ENCODE measurements around the gene CALML5. TPM values are rescaled to one million over a fixed set of nuclear protein-coding genes. Genes with fewer than 3 reads are reported as not detected.

Gene CALML5
- polyA plus RNA-seq, 1 donor from 2014 or later, result not detected

DNA sequence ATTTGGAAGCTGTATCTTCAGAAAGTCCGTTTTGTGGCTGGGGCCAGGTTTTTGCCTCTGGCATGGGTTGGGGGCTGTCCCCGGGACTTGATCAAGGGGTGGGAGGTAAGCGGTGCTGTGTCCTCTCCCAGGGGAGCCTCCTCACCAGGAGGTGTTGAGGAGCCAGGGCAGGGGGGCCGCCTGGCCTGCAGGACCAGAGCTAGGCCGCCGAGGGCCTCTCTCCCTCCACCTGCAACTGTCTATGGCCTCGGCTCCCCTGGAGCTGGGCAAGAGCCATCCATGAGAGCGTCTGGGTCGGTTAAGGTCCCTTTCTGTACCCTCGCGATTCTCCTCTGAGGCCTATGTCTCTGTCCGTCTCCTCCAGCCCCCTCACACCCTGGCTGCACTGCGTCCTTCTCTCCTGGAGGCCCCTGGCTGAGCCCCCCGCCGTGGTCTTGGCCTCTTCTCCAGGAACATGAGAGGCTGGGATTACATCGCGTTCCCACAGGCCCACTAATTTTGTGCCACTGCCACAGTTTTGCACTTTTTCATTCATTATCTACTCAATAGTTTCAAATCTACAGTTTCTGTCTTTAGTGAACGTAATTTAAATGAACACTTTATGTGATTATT, 20.6 kb downstream of the CALML5 start:
- Histone ChIP-seq H4K20me1 (ENCODE audit: insufficient read depth) (no peaks in the 10 kb centered on the region), H3K79me2 (replicated peaks; ENCODE audit: insufficient read depth, low read length) (no peaks in the 10 kb centered on the region), H3K9me2 (ENCODE audit: insufficient read depth, low read length) (no peaks in the 10 kb centered on the region), H3F3A (ENCODE audit: insufficient read depth, low read length, poor library complexity, severe bottlenecking) (no peaks in the 10 kb centered on the region), H3K4me3 (ENCODE audit: low read length) (no peak overlapping the region), H3K9ac (ENCODE audit: low read length) (no peak overlapping the region), H3K27ac (ENCODE audit: low read length) (no peak overlapping the region), H3K27me3 (ENCODE audit: insufficient read depth, low read depth, low read length) (no peaks in the 10 kb centered on the region), H3K9me3 (ENCODE audit: low read length) (no peaks in the 10 kb centered on the region), H3K36me3 (ENCODE audit: insufficient read depth, low read length) (no peaks in the 10 kb centered on the region), H3K4me2 (ENCODE audit: low read length) (no peak overlapping the region), H2AFZ (ENCODE audit: low read depth, low read length) (no peak overlapping the region)
- TF ChIP-seq MXI1 (conservative IDR thresholded peaks at IDR 0.05; ENCODE audit: poor library complexity, severe bottlenecking) (no peak), EZH2 (IDR thresholded peaks at IDR 0.05; ENCODE audit: borderline replicate concordance, insufficient read depth, low read length, poor library complexity, severe bottlenecking) (no peak), SMC3 (conservative IDR thresholded peaks at IDR 0.05; ENCODE audit: poor library complexity) (no peak), RAD21 (conservative IDR thresholded peaks at IDR 0.05) (no peak), TAF1 (IDR thresholded peaks at IDR 0.05; ENCODE audit: low read depth) (no peak), POLR2AphosphoS5 (IDR thresholded peaks at IDR 0.05) (no peak), EP300 (conservative IDR thresholded peaks at IDR 0.05; ENCODE audit: poor library complexity, severe bottlenecking) (no peak)
- TF ChIP-seq, protein P1, sequence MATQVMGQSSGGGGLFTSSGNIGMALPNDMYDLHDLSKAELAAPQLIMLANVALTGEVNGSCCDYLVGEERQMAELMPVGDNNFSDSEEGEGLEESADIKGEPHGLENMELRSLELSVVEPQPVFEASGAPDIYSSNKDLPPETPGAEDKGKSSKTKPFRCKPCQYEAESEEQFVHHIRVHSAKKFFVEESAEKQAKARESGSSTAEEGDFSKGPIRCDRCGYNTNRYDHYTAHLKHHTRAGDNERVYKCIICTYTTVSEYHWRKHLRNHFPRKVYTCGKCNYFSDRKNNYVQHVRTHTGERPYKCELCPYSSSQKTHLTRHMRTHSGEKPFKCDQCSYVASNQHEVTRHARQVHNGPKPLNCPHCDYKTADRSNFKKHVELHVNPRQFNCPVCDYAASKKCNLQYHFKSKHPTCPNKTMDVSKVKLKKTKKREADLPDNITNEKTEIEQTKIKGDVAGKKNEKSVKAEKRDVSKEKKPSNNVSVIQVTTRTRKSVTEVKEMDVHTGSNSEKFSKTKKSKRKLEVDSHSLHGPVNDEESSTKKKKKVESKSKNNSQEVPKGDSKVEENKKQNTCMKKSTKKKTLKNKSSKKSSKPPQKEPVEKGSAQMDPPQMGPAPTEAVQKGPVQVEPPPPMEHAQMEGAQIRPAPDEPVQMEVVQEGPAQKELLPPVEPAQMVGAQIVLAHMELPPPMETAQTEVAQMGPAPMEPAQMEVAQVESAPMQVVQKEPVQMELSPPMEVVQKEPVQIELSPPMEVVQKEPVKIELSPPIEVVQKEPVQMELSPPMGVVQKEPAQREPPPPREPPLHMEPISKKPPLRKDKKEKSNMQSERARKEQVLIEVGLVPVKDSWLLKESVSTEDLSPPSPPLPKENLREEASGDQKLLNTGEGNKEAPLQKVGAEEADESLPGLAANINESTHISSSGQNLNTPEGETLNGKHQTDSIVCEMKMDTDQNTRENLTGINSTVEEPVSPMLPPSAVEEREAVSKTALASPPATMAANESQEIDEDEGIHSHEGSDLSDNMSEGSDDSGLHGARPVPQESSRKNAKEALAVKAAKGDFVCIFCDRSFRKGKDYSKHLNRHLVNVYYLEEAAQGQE (IDR thresholded peaks at IDR 0.05; ENCODE audit: borderline replicate concordance), result no peak
- TF ChIP-seq, protein P2, sequence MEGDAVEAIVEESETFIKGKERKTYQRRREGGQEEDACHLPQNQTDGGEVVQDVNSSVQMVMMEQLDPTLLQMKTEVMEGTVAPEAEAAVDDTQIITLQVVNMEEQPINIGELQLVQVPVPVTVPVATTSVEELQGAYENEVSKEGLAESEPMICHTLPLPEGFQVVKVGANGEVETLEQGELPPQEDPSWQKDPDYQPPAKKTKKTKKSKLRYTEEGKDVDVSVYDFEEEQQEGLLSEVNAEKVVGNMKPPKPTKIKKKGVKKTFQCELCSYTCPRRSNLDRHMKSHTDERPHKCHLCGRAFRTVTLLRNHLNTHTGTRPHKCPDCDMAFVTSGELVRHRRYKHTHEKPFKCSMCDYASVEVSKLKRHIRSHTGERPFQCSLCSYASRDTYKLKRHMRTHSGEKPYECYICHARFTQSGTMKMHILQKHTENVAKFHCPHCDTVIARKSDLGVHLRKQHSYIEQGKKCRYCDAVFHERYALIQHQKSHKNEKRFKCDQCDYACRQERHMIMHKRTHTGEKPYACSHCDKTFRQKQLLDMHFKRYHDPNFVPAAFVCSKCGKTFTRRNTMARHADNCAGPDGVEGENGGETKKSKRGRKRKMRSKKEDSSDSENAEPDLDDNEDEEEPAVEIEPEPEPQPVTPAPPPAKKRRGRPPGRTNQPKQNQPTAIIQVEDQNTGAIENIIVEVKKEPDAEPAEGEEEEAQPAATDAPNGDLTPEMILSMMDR (IDR thresholded peaks at IDR 0.05; ENCODE audit: poor library complexity, severe bottlenecking), result no peak

DNA sequence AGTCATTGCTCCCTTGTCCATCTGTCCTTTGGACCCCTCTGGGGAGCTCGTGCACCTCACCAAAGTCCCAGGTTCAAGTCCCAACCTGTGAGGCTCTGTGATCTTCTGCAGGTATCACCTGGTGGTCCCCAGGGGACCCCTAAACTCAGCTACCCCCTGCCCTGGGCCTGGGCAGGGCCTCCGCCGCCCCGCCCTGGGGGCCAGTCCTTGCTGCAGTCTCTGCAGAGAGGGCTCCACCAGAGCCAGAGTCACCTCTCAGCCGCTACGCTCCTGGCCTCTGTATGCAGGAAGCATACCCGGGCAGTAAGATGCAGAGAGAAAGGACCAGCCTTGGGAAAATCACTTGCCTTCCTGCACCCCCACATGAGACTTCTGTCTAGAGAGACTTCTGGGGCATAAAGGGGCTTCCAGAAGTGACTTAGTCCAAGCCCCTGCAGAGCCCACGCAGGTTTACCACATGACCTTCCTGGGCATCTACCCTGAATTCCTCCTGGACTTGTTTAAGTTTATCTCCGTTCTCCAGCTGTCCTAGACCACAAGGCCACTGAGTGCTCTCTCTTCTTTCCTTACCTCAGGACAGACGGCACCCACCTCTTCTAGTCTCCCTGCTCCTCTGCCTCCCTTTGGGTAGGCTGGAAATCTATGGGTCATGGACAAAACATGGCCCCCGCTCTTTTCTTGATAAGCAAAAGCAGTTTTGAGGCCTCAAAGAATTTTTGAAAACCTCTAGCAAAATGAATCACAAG, 21.2 kb downstream of the CALML5 start:
- Histone ChIP-seq H3K27me3 (ENCODE audit: insufficient read depth, low read depth, low read length) (no peaks in the 10 kb centered on the region), H3K9ac (ENCODE audit: low read length) (no peak overlapping the region), H3K27ac (ENCODE audit: low read length) (no peak overlapping the region), H2AFZ (ENCODE audit: low read depth, low read length) (no peak overlapping the region), H3K79me2 (replicated peaks; ENCODE audit: insufficient read depth, low read length) (no peaks in the 10 kb centered on the region), H4K20me1 (ENCODE audit: insufficient read depth) (no peaks in the 10 kb centered on the region), H3K9me3 (ENCODE audit: low read length) (no peaks in the 10 kb centered on the region), H3K36me3 (ENCODE audit: insufficient read depth, low read length) (no peaks in the 10 kb centered on the region), H3K4me2 (ENCODE audit: low read length) (no peak overlapping the region), H3K4me3 (ENCODE audit: low read length) (no peak overlapping the region), H3K9me2 (ENCODE audit: insufficient read depth, low read length) (no peaks in the 10 kb centered on the region), H3F3A (ENCODE audit: insufficient read depth, low read length, poor library complexity, severe bottlenecking) (no peaks in the 10 kb centered on the region)
- TF ChIP-seq SMC3 (conservative IDR thresholded peaks at IDR 0.05; ENCODE audit: poor library complexity) (no peak), EP300 (conservative IDR thresholded peaks at IDR 0.05; ENCODE audit: poor library complexity, severe bottlenecking) (no peak), TAF1 (IDR thresholded peaks at IDR 0.05; ENCODE audit: low read depth) (no peak), MXI1 (conservative IDR thresholded peaks at IDR 0.05; ENCODE audit: poor library complexity, severe bottlenecking) (no peak), EZH2 (IDR thresholded peaks at IDR 0.05; ENCODE audit: borderline replicate concordance, insufficient read depth, low read length, poor library complexity, severe bottlenecking) (no peak), POLR2AphosphoS5 (IDR thresholded peaks at IDR 0.05) (no peak), RAD21 (conservative IDR thresholded peaks at IDR 0.05) (no peak)
- TF ChIP-seq, protein P1 (IDR thresholded peaks at IDR 0.05; ENCODE audit: borderline replicate concordance), result no peak
- TF ChIP-seq, protein P2 (IDR thresholded peaks at IDR 0.05; ENCODE audit: poor library complexity, severe bottlenecking), result no peak

All from neural cell (in vitro differentiated cells).